B cell (primary cell): ENCODE measurements around the gene RNF112. TPM values are rescaled to one million over a fixed set of nuclear protein-coding genes. Genes with fewer than 3 reads are reported as not detected.
A peak's percentile ranks its signal among the peaks of the same experiment; 100 is the strongest.

Source experiments
- ATAC-seq: fragments of 200-7000 bp; cut with Tn5 transposase; one replicate; pipeline ENCODE4 v1.10.0; 2021; ENCODE audit warnings: low read depth, mild to moderate bottlenecking, moderate number of reproducible peaks, moderate library complexity
- CTCF ChIA-PET: fragments of 350-600 bp; sonication (Branson Sonifier 250); formaldehyde crosslinking; loops from one replicate; lab custom pipeline; 2021; ENCODE audit warnings: antibody characterized with exemption, inconsistent platforms; lab: Charles Lee
- POLR2A ChIA-PET: fragments of 350-600 bp; sonication (Branson Sonifier 250); formaldehyde crosslinking; loops from one replicate; lab custom pipeline; 2021; ENCODE audit warnings: antibody characterized with exemption; lab: Charles Lee
- DNase-seq: peaks from one replicate; pipeline ENCODE4 v3.0.0; 2013
- H2AFZ ChIP-seq: 2 replicates; pipeline ENCODE4 v1.6.1; 2012; ENCODE audit warnings: mild to moderate bottlenecking, low read depth, low read length; ENCODE audit not compliant: insufficient read depth, poor library complexity, severe bottlenecking
- H3K27ac ChIP-seq, 2 donors: 1 replicate in 1 of 2; 2 replicates in 1 of 2; pipeline ENCODE4 v1.5.1; 2012 to 2013; ENCODE audit warnings: low read length in 2 of 2, mild to moderate bottlenecking in 2 of 2, moderate library complexity in 1 of 2
- H3K27me3 ChIP-seq, 4 experiments: fragments of 200-600 bp in 1 of 4; sonication (generic) in 1 of 4; replicated peaks in 1 of 4; 1 replicate in 2 of 4; 2 replicates in 2 of 4; pipeline versions ENCODE4 v1.6.1 to v1.7.0; 2013 to 2016; ENCODE audit warnings: low read length in 3 of 4, mild to moderate bottlenecking in 2 of 4, mixed read lengths in 1 of 4, moderate library complexity in 1 of 4; ENCODE audit not compliant: insufficient read depth in 4 of 4, control insufficient read depth in 3 of 4; ENCODE audit errors: control extremely low read depth in 1 of 4
- H3K36me3 ChIP-seq, 2 experiments: replicated peaks in 1 of 2; 1 replicate in 1 of 2; 2 replicates in 1 of 2; pipeline versions ENCODE4 v1.6.1 to v1.7.1; 2013; ENCODE audit warnings: low read length in 1 of 2; ENCODE audit not compliant: insufficient read depth in 2 of 2, control insufficient read depth in 1 of 2; ENCODE audit errors: control extremely low read depth in 1 of 2, extremely low read depth in 1 of 2
- H3K4me1 ChIP-seq, 2 donors: fragments of 200-600 bp in 1 of 2; sonication (generic) in 1 of 2; 1 replicate in 1 of 2; 2 replicates in 1 of 2; pipeline versions ENCODE4 v1.5.1 to v1.6.1; 2013 to 2017; ENCODE audit warnings: low read length in 2 of 2; ENCODE audit not compliant: control insufficient read depth in 2 of 2, insufficient read depth in 2 of 2
- H3K4me2 ChIP-seq: replicated peaks from 2 replicates; pipeline ENCODE3; 2012; ENCODE audit warnings: mild to moderate bottlenecking, low read depth, low read length; ENCODE audit not compliant: poor library complexity, severe bottlenecking
- H3K4me3 ChIP-seq, 5 experiments: fragments of 200-600 bp in 1 of 5; sonication (generic) in 1 of 5; 1 replicate in 3 of 5; 2 replicates in 2 of 5; pipeline versions ENCODE4 v1.5.1 to v1.7.0; 2011 to 2016; ENCODE audit warnings: low read length in 4 of 5, mild to moderate bottlenecking in 4 of 5, low read depth in 2 of 5, control low read depth in 1 of 5, moderate library complexity in 1 of 5; ENCODE audit not compliant: insufficient read depth in 1 of 5; ENCODE audit errors: control extremely low read depth in 1 of 5, extremely low read depth in 1 of 5
- H3K79me2 ChIP-seq: fragments of 200-600 bp; sonication (generic); one replicate; pipeline ENCODE4 v1.6.0; 2016; ENCODE audit warnings: low read length; ENCODE audit not compliant: control insufficient read depth, insufficient read depth
- H3K9ac ChIP-seq: fragments of 200-600 bp; sonication (generic); 2 replicates; pipeline ENCODE4 v1.6.1; 2017; ENCODE audit warnings: mild to moderate bottlenecking, low read length, moderate library complexity
- H3K9me3 ChIP-seq, 3 donors: one replicate each; pipeline versions ENCODE4 v1.6.1 to v1.7.1; 2013; ENCODE audit warnings: low read length in 2 of 3; ENCODE audit not compliant: control insufficient read depth in 2 of 3, insufficient read depth in 1 of 3; ENCODE audit errors: control extremely low read depth in 1 of 3
- H4K20me1 ChIP-seq: 2 replicates; pipeline ENCODE4 v1.6.0; 2012; ENCODE audit warnings: mild to moderate bottlenecking, low read length; ENCODE audit not compliant: insufficient read depth, control insufficient read depth, poor library complexity, severe bottlenecking
- H3K27ac Mint-ChIP-seq: one replicate; pipeline ENCODE4 v1.8.0; 2021; ENCODE audit warnings: mixed read lengths
- H3K27me3 Mint-ChIP-seq: one replicate; pipeline ENCODE4 v1.8.0; 2021; ENCODE audit warnings: mixed read lengths
- H3K4me1 Mint-ChIP-seq: one replicate; pipeline ENCODE4 v1.8.0; 2021; ENCODE audit warnings: mixed read lengths
- H3K4me3 Mint-ChIP-seq: one replicate; pipeline ENCODE4 v1.8.0; 2021; ENCODE audit warnings: mixed read lengths
- H3K9me3 Mint-ChIP-seq: one replicate; pipeline ENCODE4 v1.8.0; 2022; ENCODE audit warnings: mixed read lengths; ENCODE audit not compliant: insufficient read depth
- EZH2 ChIP-seq: IDR thresholded peaks from 2 replicates; pipeline ENCODE4 v1.6.1; 2012; ENCODE audit warnings: borderline replicate concordance, low read depth, mild to moderate bottlenecking, moderate library complexity, low read length; ENCODE audit not compliant: insufficient read depth, poor library complexity, severe bottlenecking
- WGBS: methylation state at CpG from one replicate; pipeline ENCODE4 v1.1.5; 2013; ENCODE audit warnings: missing lambda C conversion rate; ENCODE audit not compliant: insufficient coverage; 5-methylcytosine and 5-hydroxymethylcytosine counted together
- intact Hi-C: fragments of 100-400 bp; cut with micrococcal nuclease; formaldehyde crosslinking; loops from one replicate; pipeline ENCODE4 v1.10.0; 2022
- polyA plus RNA-seq: library from polyadenylated mRNA; depleted of rRNA; stranded (reverse); fragments of >200 nt; gene quantifications from 2 replicates; pipeline ENCODE4 v1.2.3, GENCODE V29; 2012
- total RNA-seq, 2 donors: library from RNA; stranded (reverse); fragments of 120-200 nt in 1 of 2; gene quantifications; 1 replicate in 1 of 2; 2 replicates in 1 of 2; pipeline versions ENCODE4 v1.2.3 to v1.2.4, GENCODE V29; 2013 to 2022
- TF ChIP-seq, protein P1 (sequence below): fragments of 200-600 bp; IDR thresholded peaks from one replicate; pipeline ENCODE4 v1.8.0; 2022; ENCODE audit warnings: antibody characterized with exemption, mild to moderate bottlenecking

Gene RNF112
- total and polyA plus RNA-seq, 2 donors (not counting 1 experiment from before 2014, with no cell fraction given) = 0.30 to 0.62 TPM

DNA sequence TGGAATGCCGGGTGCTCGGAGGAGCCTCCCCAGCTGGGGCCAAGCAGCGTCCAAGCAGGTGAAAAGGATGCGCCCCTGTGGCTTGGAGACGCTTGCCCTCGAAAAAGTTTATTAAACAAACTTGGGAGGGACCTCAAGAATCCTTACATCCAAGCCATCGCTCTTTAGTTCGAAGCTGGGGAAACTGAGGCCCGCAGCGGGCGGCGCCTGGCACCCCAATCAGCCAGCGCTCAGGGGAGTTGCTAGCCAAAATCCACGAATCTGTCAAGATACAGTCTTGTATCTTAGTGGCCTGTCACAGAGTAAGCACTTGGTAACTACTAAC is 48.0 kb upstream of the RNF112 start:
- TF ChIP-seq, protein P1, sequence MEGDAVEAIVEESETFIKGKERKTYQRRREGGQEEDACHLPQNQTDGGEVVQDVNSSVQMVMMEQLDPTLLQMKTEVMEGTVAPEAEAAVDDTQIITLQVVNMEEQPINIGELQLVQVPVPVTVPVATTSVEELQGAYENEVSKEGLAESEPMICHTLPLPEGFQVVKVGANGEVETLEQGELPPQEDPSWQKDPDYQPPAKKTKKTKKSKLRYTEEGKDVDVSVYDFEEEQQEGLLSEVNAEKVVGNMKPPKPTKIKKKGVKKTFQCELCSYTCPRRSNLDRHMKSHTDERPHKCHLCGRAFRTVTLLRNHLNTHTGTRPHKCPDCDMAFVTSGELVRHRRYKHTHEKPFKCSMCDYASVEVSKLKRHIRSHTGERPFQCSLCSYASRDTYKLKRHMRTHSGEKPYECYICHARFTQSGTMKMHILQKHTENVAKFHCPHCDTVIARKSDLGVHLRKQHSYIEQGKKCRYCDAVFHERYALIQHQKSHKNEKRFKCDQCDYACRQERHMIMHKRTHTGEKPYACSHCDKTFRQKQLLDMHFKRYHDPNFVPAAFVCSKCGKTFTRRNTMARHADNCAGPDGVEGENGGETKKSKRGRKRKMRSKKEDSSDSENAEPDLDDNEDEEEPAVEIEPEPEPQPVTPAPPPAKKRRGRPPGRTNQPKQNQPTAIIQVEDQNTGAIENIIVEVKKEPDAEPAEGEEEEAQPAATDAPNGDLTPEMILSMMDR = peak; percentile 59
- TF ChIP-seq EZH2 = no peak
- 35% methylated on average over 14 of the region's 14 CpGs for WGBS
- peak overlapping the region; percentile 96 for H2AFZ ChIP-seq
- peak overlapping the region in 2 of 5 experiments; percentile 65 to 84 for H3K4me3 ChIP-seq
- H3K27ac ChIP-seq = no peak overlapping the region
- intact Hi-C loops = loop anchor here (1.0 to 2.0 kb wide), 3 partner anchors 56 to 403 kb away; no protein-coding TSS in a partner anchor
- Mint-ChIP-seq H3K4me1 (peaks cover 19% of the 10 kb centered on the region), H3K27me3 (peaks cover 13% of the 10 kb centered on the region), H3K9me3 (no peaks in the 10 kb centered on the region), H3K27ac (peak overlapping the region; percentile 93), H3K4me3 (peak overlapping the region; percentile 98)
- DNase-seq (no peak), ATAC-seq (no peak)
- H3K9me3 ChIP-seq = no peaks in the 10 kb centered on the region
- H4K20me1 ChIP-seq = no peaks in the 10 kb centered on the region
- CTCF ChIA-PET = interaction anchor here (0.6 to 6.5 kb wide), 43 partner anchors 8 to 758 kb away, joined by 3 to 133 read pairs (median 4); partner anchors contain the start of genes AKAP10, ALDH3A2, MAPK7 and SLC47A1
- no peaks in the 10 kb centered on the region for H3K36me3 ChIP-seq
- peaks cover 0 to 5% (median 0%) of the 10 kb centered on the region in 4 experiments for H3K27me3 ChIP-seq
- H3K4me2 ChIP-seq = peak overlapping the region; percentile 100
- H3K9ac ChIP-seq = peak overlapping the region; percentile 89
- POLR2A ChIA-PET = interaction anchor here (0.5 to 2.2 kb wide), 5 partner anchors 15 to 1350 kb away, joined by 3 to 30 read pairs (median 4); partner anchors contain the start of gene MAPK7
- peaks cover 7 to 21% of the 10 kb centered on the region in 2 donors for H3K4me1 ChIP-seq
- no peaks in the 10 kb centered on the region for H3K79me2 ChIP-seq

DNA sequence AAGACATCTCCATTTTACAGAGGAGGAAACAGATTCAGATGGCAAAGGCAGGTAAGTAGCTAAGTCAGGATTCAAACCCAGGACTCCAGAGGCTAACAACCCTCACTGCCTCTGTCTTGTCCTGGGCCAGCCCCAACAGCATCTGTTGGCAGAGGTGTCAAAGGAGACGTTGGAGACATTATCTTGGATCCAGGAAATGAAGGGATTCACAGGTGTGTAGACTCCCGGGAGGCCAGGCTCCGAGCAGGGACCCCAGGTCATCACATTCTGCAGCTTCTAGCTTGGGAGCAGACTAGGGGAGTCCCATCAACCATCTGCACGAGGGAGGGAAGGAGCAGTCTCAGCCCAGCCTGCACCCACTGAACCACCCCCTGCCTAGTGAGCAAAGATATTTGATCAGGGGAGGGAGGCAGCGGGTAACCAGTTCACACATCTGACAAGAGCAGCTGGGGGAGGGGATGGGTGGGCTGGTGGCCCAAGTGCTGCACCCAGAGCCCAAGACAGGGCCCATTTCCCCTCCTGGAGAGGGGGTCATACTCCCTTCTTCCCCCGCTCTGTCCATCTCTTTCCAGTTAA is 47.5 kb upstream of the RNF112 start:
- no peak overlapping the region for H3K4me3 ChIP-seq
- no peaks in the 10 kb centered on the region for H3K36me3 ChIP-seq
- H3K9ac ChIP-seq = no peak overlapping the region
- H3K27me3 ChIP-seq = peaks cover 0 to 4% (median 0%) of the 10 kb centered on the region in 4 experiments
- peak overlapping the region; percentile 64 for H3K4me3 Mint-ChIP-seq
- CTCF ChIA-PET = interaction anchor here (0.6 to 6.5 kb wide), 38 partner anchors 7 to 757 kb away, joined by 3 to 133 read pairs (median 5); partner anchors contain the start of genes AKAP10, ALDH3A2, MAPK7 and SLC47A1
- peak overlapping the region; percentile 32 for H3K27ac Mint-ChIP-seq
- DNase-seq (no peak), ATAC-seq (no peak)
- H3K9me3 ChIP-seq = no peaks in the 10 kb centered on the region
- H3K27ac ChIP-seq = no peak overlapping the region
- H3K4me1 ChIP-seq = peaks cover 7 to 21% of the 10 kb centered on the region in 2 donors
- H4K20me1 ChIP-seq = no peaks in the 10 kb centered on the region
- POLR2A ChIA-PET = interaction anchor here (0.6 to 2.2 kb wide), 2 partner anchors 14 to 183 kb away, joined by 4 to 30 read pairs; partner anchors contain the start of gene MAPK7
- no peaks in the 10 kb centered on the region for H3K79me2 ChIP-seq
- no peaks in the 10 kb centered on the region for H3K9me3 Mint-ChIP-seq
- H3K27me3 Mint-ChIP-seq = peaks cover 10% of the 10 kb centered on the region
- TF ChIP-seq, protein P1 = no peak
- TF ChIP-seq EZH2 = no peak
- peaks cover 22% of the 10 kb centered on the region for H3K4me1 Mint-ChIP-seq
- 65% methylated on average over 4 of the region's 6 CpGs for WGBS
- H3K4me2 ChIP-seq = no peak overlapping the region
- intact Hi-C loops = loop anchor here (1.0 to 2.0 kb wide), 3 partner anchors 57 to 403 kb away; no protein-coding TSS in a partner anchor
- peak overlapping the region; percentile 96 for H2AFZ ChIP-seq
